GM21367 (cell line): ENCODE results near the gene UNC5B.

ENCODE experiments used
- ATAC-seq: cut with Tn5 transposase; IDR thresholded peaks from one replicate; pipeline ENCODE4 v1.9.1; 2021; ENCODE audit not compliant: unreplicated experiment

The UNC5B gene

DNA sequence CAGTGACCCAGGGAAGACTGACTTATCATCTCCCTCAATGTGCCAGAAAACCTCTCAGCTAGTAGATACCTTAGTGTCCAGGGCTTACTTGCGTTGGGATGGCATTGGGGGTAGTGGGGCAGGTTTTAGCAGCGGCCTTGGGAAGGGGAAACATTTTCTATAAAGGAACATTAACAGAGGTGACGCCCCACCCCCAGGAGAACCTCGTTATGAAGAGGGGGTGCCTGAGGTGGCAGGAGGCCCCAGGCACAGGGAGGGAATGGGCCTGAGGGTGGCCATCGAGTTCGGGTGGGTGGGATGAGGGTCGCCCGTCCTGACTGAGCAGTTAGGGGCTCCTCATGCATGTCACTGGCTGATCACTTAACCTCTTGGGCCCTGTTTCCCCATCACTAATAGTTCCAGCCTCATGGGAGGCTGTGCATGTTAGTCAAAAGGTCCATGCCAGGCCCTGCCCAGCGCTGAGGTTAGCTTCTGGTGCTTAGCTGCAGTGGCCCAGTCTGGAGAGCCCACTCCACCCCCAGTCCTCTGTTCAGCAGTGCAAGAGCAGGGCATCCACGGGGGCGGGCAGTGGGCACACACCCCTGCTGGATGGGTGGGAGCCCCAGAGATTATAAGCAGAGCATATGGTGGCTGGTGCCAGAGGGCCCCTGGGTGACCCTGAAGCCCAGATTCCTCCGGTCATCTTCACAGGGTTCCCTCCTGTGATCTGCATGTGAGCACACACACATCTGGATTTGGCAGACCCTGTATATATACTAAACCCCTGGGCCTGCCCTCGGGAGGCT, 27.0 kb downstream of the UNC5B start:
- no peak for ATAC-seq

DNA sequence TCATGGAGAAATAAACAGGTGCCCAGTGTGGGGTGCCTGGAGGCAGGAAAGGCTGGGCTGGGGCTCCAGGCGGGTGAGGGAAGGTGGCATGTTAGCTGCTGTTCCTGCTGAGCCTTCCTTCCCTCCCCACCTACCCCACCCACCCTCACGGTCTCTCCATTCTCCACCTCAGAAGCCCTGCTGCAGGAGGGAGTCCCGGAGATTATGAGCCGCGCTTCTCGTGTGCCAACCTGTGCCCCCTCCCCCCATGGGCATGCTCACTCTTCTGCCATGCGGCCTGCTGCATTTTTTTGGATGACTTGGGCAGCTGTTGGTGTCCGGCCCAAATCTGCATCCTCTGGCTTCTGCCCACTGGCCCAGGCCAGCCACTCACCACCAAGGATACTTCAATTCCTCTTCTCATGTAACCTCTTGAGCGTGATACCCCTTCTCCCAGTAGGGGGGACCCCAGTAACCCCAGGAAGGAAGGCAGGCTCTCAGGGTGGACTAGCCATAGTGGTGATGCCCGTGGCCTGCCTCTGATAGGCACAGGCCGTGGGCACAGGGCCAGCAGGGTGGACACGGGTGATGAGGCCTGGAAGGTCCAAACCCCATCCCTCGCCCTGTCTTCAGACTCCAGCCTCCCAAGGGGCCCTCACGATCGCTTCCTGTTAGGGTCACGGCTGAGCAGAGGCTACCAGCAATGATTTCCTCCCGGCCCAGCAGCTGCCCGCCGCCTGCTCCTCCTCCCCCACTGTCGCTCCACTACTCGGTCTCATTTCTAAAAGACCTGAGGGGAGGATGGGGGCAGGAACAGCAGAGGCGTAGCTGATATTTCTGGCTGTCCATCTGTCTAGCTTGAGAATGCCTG, 27.8 kb downstream of the UNC5B start:
- ATAC-seq, result no peak

DNA sequence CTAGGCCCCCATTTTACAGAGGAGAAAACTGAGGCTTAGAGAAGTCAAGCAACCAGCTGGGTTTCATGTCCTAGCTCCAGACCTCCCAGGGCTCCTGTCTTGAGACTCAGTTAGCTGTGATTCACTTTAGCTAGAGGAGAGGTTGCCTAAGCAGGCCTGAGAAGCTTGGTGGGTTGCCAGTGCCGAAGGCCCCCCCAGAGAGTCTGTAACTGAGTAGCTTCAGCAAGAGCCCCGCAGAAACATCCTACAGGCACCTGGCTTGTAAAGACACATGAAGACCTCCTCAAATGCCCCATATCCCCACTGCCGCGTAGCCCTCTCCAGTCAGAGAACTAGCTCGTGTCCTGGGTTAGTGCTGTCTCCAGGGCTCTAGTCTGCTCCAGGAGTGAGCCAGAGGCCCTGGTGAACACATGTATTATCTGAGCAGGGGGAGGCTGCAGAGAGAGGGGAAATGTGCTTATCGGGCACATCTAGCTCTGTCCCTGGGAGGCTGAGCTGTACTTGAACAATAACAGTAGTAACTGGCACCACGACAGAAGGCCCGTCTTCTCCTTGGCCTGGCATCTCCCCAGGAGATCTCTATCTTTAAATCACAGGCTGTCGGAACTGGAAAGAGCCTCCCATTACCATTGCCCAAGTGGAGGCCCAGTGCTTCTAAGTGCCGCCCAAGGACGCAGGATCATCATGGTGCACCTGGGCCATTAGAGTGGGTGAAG, 28.9 kb downstream of the UNC5B start:
- ATAC-seq, result no peak

DNA sequence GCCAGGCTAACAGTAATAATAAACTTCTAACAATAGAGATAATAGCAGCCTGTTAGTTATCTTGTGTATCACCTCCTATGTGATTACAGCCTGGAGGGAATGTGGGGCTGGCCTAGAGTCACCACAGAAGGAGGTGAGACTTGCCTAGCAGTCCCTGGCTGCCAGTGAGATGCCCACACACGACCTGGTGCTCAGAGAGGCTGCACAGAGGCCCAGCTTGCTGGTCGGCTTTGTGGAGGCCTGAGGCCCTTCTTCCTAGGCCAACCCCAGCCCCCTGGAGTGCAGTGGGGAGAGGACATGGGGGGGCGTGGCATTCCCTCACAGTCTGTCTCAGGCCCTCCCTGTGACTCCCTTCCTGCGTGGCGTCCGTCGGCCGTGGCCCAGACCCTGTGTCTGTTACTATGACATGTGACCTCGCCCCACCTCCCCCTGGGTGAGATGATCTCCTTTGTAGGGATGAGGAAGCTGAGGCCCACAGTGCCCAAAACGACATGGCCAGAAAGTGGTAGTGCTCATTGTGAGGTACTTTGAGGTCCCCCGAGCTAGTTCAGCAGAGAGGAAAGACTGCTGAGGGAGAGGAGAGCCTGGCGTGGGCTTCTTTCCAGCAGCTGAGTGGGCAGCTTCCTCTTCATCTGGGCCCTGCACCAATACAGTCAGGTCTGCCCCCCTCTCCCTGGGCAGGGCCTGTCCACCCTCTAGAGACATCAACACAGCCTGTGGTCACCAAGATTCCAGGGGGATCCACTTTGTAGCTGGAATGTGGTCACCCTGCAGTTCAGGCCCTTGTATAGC, 29.7 kb downstream of the UNC5B start:
- ATAC-seq, result no peak

DNA sequence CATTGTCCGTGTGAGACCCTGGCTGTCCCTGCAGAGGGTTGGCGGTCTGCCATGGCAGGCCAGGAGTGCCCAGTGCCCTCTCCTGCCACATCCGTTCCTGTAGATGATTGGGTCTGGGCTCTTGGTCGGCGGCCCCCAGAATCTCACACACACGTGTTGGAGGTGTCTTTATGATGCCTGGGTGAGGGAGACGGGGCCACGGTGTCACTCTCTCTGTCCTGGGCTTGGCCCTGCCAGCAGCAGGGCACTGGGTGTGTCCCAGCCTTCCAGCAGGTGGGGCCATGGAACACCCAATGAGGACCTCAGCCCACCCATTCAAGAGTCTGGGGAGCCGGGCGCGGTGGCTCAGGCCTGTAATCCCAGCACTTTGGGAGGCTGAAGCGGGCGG, 30.2 kb downstream of the UNC5B start:
- ATAC-seq, result no peak

DNA sequence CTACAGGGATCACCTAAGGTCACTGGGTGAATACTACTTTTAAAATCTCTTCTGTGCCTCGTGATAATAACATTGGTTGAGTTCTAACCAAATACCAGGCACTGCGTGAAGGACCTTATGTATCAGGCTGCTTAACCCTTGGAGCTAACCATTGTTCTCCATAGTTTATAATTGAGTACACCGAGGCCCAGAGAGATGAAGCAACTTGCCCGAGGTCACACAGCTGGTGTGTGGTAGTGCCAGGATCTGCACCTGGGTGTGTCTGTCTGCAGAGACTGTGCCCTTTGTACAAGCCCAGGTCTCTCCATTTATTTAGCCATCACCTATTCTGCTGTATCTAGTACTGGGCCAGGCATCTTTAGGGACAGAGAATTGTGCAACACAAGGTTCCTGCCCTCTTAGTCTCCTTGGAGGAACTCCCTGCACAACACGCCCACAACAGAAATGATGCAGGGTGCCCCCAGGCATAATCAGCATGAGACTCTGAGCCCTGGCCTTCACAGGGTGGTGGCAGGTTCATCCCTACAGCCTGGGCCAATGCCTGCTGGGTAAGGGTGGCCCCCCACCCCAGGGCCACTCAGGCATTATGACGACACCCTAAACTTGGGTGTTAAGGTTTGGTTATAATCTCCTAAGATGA, 31.5 kb downstream of the UNC5B start:
- no peak for ATAC-seq

DNA sequence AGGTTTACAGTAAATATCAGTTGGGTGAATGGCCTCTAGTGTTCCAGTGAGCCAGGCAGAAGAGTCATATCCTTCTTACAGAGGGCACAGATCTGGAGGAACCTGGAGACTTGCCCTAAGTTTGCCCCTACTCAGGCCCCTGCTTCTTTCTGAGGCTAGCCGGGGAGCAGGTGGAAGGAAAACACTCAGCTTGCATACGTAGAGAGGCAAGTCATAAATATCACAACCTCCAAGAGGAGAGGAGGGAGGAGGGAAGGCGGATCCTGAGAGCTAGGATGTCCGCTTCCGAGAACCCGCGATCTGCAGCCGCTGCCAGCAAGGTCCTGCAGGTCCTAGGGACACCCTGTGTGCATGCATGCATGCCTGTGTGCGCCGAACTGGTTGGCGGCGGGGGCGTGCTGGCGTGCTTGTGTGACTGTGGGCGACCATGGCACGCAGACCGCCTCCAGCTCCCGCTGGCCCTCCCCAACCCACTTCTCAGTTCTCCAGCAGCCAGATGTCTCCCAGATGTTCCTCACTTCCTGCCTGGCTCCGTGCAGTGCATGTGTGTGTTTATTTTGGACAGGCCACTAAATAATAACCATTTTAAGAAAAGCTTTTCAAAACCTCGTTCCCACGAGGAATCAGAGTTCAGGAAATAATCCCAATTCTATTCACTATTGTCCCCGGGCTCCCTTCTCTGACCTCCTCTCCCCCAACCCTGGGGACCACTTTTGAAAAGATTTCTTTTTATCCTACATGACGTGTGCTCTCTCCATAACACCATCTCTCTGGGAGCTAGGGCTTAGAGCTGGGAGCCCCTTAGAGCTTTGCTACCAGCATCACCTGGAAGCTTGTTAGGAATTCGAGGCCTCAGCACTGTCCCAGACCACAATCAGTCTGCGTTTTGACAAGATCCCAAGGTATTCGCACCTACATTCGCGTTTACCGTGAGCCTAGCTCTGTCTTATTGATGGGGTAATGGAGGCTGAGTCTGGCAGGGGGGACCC, 32.4 kb downstream of the UNC5B start:
- no peak for ATAC-seq

DNA sequence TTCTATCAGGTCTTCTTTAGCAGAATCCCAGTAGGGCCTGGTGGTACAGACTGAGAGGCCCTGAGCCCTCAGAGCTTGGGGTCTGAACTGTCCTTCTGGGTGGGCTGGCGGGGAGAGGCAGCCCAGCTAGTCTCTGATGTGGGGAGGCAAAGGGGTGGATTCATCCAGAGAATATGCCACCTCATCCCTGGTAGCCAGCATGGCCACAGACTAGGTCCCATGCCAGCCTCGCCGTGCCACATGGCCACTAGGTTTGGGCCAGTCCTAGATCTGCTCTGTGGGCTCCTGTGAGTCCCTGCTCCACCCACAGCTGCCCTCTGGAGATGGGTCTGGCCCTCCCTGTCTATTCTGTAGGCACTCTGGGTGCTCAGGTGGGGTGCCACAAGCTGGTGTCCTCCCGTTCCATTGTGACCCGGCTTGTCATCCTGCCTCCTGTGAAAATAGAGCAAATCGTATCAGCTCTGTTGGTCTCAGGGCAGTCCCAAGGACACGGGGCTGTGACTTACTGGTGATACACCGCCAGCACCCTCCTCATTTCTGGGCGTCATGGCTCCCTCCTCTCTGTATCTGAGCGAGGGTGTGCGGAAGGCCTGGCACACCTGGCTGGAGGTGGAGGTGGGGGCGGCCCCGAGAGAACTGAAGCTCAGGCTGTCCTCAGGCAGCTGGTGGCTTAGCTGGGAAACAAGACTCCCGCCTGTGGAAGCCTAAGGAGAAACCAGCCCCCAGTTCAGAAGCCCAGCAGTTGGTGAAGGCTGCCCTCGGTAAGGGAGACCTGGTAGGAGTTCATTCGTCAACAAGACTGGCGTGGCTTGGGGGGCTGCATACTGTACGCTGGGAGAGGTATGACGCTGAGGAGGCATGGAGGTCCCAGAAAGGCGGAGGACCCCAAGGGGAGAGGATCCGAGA, 33.3 kb downstream of the UNC5B start:
- ATAC-seq, result no peak

DNA sequence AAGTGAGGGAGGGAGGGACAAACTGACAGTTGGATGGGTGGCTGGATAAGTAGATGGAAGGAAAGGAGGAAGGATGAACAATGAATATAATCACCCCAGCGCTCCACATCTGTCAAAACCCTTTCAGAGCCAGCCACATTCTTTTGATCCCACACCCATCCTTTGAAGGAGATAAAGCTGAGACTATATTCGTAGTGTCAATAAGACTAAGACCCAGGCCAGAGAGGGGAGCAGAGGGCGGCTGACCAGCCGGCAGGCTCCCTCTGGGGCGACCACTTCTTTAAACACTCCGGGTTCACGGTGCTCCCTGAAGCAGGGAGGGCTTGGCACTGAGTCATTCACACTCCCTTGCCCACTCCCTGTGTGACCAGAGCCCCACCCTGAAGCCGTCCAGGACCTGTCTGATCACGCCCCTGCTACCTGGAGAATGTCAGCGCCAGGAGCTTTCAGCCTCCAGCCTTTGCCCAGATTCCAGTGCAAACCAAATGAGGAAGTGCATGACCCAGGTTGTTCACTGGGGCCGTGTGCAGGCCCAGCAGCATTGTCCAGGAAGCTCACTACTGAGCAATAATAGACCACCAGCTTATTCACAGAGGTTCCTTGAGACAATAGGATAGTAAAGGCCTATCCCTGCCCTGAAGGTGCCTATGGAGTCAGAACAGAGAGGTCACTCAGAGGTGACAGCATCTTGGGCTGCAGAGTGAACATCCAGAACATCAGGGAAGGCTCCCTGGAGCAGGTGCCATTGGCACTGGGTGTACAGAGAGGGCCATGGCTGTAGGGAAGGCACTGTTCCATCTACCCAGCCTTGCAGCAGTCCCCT, 34.4 kb downstream of the UNC5B start:
- no peak for ATAC-seq

DNA sequence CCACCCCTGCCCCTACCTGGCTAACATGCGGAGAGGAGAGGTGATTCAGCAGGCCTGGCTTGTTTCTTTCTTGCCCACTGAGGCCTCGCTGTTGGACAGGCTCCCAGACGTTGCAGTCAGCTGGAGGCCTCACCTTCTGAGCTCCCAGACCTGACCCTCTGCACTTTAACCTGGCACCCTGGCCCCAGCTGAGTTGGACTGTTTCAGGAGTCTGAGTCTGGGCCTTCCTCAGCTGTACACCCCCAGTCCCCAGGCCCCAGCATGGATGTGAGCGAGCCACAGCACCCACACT, 35.0 kb downstream of the UNC5B start:
- ATAC-seq, result no peak

DNA sequence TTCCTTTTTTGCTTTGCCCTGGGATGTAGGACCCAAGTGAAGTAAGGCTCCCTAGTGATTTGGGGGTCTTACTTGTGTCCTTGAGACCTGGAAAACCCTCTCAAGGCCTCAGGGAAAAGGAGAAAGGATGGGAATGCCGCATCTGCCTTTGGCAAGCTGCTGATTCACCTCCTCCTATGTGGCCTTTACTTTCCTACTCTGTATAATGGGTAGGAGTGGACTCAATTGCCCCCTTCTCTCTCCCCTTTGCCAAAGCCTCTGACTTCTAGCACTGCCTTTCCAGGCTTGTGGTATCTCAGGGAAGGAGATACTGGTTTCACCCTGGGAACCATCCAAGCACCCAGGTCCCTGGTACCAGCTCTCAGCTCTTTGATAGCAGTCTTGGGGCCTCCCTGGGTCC, 35.4 kb downstream of the UNC5B start:
- no peak for ATAC-seq

DNA sequence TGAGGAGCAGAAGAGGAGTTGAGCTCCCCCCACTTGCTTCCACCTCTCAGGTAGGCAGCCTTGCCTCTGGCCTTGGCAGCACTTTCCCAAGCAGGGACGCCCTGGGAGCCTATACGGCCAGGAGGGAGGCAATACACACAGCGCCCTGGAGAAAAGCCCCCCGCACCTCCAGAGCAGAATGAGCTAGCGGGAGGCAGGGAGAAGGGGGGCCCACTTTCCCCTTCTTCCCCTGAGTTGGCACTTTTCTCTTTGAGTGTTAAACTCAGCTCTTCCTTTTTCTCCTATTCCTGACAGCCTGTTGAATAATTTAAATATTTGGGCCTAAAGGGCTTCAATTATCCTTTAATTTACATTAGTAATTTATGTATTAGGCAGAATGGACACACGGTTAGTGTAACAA, 35.8 kb downstream of the UNC5B start:
- ATAC-seq, result no peak

DNA sequence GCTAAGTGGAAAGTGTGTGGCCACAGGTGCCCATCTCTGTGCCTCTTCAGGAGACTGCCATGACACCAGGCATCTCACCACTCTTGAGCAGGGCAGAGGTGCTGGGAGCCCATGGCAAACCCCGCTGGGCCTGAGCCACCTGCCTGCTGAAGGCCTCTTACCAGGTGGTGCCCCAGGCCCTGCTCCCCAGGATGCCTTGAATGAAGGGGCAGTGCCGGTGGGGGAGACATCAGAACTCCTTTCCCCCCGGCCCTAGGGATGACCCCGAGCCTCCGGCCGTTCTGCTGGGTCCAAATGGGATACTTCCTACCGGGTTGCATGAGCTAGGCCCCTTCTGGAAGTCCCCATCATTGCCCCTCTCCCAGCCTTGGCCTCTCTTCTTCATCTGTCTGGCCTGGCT, 37.6 kb downstream of the UNC5B start:
- ATAC-seq, result no peak

DNA sequence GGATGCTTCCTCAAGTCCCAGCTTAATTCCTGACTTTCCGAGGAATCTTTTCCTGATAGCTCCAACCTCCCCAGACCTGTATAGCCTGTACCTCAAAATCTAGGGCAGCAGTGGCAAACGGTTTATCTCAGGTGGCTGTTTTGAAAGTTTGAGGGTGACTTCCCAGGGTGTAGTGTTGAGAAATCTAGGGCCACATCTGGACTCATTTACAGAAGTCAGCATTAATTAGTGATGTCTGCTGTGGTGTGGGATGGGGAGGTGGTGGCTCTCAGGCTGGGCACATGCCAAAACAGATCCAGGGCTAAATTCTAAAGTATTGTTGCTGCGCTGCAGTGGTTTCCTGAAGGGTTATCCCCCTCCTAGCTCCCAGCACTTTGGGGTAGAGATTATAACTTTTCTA, 38.0 kb downstream of the UNC5B start:
- ATAC-seq, result no peak

DNA sequence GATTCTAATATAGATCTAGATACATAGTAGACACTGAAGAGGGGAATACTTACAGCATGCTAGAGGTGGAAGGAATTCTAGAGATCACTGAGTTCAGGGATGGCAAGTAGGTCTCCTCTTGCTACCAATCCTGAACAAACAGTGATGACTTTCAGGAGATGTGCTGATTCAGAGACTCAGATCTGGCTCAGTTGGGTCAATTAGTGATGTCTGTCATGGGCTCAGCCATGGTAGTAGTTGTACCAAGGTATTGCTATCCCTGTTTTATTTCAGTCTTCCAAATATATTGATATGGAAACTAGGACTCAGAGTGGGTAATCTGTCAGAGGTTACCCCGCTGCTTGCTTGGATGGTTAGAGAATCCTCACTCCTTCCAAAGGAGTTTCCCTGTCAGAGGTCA, 38.5 kb downstream of the UNC5B start:
- no peak for ATAC-seq

DNA sequence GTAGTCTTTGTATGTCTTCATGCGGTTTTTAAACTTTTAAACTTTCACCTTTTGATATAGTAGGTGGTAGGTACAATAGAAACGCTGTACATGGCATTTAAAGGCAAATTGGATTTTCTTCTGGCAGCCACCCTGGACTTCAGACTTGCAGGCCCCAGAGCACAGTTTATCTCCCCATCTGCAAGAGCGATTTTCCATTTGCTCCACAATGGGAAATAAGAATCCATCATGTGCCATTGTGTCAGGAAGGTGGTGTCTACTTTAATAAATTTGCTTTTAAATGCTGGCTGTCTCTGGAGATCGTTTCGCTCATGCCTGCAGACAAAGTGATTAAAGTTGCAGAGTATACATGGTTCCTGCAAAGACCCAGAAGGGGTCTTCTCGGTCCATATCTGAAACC, 38.9 kb downstream of the UNC5B start:
- ATAC-seq, result no peak

DNA sequence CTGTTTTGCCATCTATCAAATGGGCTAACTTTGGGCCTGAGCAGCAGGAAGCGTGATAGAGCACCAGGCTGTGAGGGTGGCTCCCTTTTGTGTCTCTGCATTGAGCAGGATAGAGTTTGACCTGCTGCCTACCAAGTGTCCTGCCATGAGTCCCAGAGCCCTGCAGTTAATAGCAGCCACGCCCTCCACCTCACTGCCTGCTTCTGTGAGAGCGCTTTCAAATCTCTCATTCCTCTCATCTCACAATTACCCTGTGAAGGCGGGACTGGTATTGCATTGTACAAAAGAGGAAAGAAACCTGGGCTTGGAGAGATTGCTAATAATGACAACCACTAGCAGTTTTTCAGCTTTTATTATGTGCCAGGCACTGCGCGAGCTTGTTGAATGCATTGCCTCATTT, 39.9 kb downstream of the UNC5B start:
- ATAC-seq, result no peak
